Neutrophil (primary cell): ENCODE data around the gene ARID5B.

Experiments
- H3K27ac ChIP-seq: fragments of 200-600 bp; sonication (generic); 2 replicates; pipeline ENCODE4 v1.5.1; 2016; ENCODE audit warnings: mild to moderate bottlenecking, moderate library complexity
- H3K27me3 ChIP-seq: fragments of 200-600 bp; sonication (generic); 2 replicates; pipeline ENCODE4 v1.6.0; 2016; ENCODE audit warnings: mild to moderate bottlenecking
- H3K36me3 ChIP-seq: fragments of 200-600 bp; sonication (generic); 2 replicates; pipeline ENCODE4 v1.5.1; 2017
- H3K4me1 ChIP-seq, 2 experiments: fragments of 200-600 bp in 1 of 2; sonication (generic) in 1 of 2; 1 replicate in 1 of 2; 2 replicates in 1 of 2; pipeline versions ENCODE4 v1.5.1 to v1.6.1; 2013 to 2016; ENCODE audit warnings: low read depth in 1 of 2, low read length in 1 of 2, mild to moderate bottlenecking in 1 of 2, moderate library complexity in 1 of 2; ENCODE audit not compliant: control insufficient read depth in 1 of 2, insufficient read depth in 1 of 2
- H3K4me3 ChIP-seq, 2 experiments: fragments of 200-600 bp in 1 of 2; sonication (generic) in 1 of 2; 1 replicate in 1 of 2; 2 replicates in 1 of 2; pipeline ENCODE4 v1.5.1; 2013 to 2016; ENCODE audit warnings: low read depth in 1 of 2, low read length in 1 of 2, mild to moderate bottlenecking in 1 of 2, moderate library complexity in 1 of 2
- H3K9me3 ChIP-seq: fragments of 200-600 bp; sonication (generic); 2 replicates; pipeline ENCODE4 v1.5.1; 2016
- CTCF ChIP-seq: fragments of 200-600 bp; sonication (generic); IDR thresholded peaks from 2 replicates; pipeline ENCODE4 v1.5.1; 2016; ENCODE audit warnings: antibody characterized with exemption

ARID5B gene

DNA sequence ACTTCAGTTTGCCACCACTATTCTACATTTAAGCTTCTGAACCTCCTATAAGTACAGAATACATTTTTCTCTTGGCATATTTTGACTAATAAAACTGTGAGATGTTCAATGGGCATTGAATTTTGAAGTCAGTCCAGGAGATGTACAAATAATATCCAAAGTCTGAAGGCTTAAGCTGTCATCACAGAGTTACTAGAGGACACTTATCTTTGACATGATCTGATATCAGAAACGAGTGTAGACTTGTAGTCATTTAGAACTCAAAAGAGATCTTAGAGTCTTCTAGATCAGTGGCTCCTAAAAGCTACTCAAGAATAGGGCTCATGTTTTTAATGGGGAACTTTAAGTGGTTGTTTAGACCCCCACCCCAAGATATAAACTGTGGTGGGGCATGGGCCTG is 160.5 kb downstream of the ARID5B start:
- no peak overlapping the region for H3K27ac ChIP-seq
- no peak overlapping the region for H3K4me3 ChIP-seq
- no peak for TF ChIP-seq CTCF
- no peaks in the 10 kb centered on the region for H3K9me3 ChIP-seq
- peaks cover 24 to 26% of the 10 kb centered on the region in 2 experiments for H3K4me1 ChIP-seq
- H3K36me3 ChIP-seq, result no peaks in the 10 kb centered on the region
- H3K27me3 ChIP-seq, result no peaks in the 10 kb centered on the region

GRCh38 chr10:62062752-62063512 is 161.4 kb downstream of the ARID5B start:
- H3K9me3 ChIP-seq, result no peaks in the 10 kb centered on the region
- peaks cover 23 to 24% of the 10 kb centered on the region in 2 experiments for H3K4me1 ChIP-seq
- no peak for TF ChIP-seq CTCF
- H3K27me3 ChIP-seq, result no peaks in the 10 kb centered on the region
- no peak overlapping the region for H3K4me3 ChIP-seq
- no peak overlapping the region for H3K27ac ChIP-seq
- no peaks in the 10 kb centered on the region for H3K36me3 ChIP-seq

GRCh38 chr10:62063795-62064472 is 162.4 kb downstream of the ARID5B start:
- Histone ChIP-seq H3K9me3 (no peaks in the 10 kb centered on the region), H3K36me3 (no peaks in the 10 kb centered on the region), H3K4me3 (no peak overlapping the region), H3K27ac (no peak overlapping the region), H3K27me3 (no peaks in the 10 kb centered on the region), H3K4me1 (peaks cover 13 to 14% of the 10 kb centered on the region in 2 experiments)
- no peak for TF ChIP-seq CTCF

DNA sequence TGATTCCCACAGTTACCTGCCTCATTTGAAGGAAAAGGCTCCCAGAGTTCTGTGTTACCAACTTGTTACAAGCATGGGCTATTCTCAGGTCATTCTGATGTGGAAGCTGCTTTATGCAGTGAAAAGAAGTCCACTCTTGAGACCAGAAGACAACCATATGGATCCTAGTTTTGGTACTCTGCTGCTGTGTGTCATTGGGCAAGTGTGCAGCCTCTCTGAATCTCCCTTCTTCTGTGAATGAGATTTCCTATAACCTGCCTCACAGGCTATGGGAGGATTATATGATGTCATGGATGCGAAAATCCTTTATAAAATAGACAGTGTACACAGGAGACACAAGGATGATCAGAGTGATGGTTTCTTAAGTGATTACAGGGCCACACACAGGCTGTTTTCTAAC is 166.1 kb downstream of the ARID5B start:
- H3K27ac ChIP-seq, result no peak overlapping the region
- H3K4me3 ChIP-seq, result no peak overlapping the region
- H3K4me1 ChIP-seq, result no peaks in the 10 kb centered on the region
- H3K27me3 ChIP-seq, result no peaks in the 10 kb centered on the region
- no peaks in the 10 kb centered on the region for H3K9me3 ChIP-seq
- TF ChIP-seq CTCF, result no peak
- H3K36me3 ChIP-seq, result no peaks in the 10 kb centered on the region

- no peaks in the 10 kb centered on the region for H3K36me3 ChIP-seq
- no peaks in the 10 kb centered on the region for H3K4me1 ChIP-seq
- no peaks in the 10 kb centered on the region for H3K9me3 ChIP-seq
- H3K27me3 ChIP-seq, result no peaks in the 10 kb centered on the region
- no peak for TF ChIP-seq CTCF
- H3K4me3 ChIP-seq, result no peak overlapping the region
- H3K27ac ChIP-seq, result no peak overlapping the region
These were observed 167.0 kb downstream of the ARID5B start for GRCh38 chr10:62068464-62068863.
